Stimulated activated CD8-positive, alpha-beta memory T cell treated with anti-CD3 and anti-CD28 coated beads, Interleukin-12 subunit alpha, Interleukin-12 subunit beta, amount 100 ng/mL, for 4 hours (primary cell): ENCODE results near the gene USP46.

Experiments
- DNase-seq: peaks from one replicate; pipeline ENCODE4 v3.0.0-alpha.2; 2020; ENCODE audit warnings: low read depth

The USP46 gene, protein sequence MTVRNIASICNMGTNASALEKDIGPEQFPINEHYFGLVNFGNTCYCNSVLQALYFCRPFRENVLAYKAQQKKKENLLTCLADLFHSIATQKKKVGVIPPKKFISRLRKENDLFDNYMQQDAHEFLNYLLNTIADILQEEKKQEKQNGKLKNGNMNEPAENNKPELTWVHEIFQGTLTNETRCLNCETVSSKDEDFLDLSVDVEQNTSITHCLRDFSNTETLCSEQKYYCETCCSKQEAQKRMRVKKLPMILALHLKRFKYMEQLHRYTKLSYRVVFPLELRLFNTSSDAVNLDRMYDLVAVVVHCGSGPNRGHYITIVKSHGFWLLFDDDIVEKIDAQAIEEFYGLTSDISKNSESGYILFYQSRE

DNA sequence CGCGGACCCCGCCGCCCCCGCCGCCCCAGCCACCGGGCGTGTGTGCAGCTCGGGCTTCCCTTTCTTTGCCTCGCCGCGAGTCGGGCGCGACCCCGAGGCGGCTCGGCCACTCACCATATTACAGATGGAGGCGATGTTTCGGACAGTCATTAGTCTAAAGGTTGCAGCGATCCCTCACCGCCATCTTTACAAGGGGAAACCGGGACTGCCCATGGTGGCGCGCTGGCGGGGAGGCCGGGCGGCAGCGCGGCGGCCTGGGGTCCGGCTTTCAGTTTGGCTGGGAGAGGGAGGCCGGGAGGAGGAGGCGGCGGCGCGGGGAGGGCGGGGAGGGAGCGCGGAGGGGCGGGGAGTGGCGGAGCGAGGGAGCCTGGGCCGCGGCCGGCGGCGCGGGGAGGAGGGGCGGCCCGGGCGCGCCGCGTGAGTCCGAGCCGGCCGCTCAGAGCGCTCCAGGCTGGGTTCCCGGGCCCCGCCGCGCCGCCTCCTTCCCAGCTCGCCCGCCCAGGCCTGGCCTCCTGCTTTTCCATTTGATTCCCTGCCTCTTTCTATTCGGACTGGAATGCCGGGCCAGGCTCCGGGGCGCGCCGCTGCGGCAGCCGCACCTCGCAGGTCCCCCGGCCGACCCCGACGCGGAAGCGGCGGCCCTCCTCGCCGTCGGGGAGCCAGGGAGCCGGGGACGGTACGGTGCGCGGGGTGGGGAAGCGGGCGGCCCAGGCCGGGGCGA, at the start of gene USP46:
USP46 (minus strand) TSS at position 301 of the 721 bp plus-strand sequence; CDS start at position 150, 151 bp downstream.
- DNase-seq = peak; percentile 39

DNA sequence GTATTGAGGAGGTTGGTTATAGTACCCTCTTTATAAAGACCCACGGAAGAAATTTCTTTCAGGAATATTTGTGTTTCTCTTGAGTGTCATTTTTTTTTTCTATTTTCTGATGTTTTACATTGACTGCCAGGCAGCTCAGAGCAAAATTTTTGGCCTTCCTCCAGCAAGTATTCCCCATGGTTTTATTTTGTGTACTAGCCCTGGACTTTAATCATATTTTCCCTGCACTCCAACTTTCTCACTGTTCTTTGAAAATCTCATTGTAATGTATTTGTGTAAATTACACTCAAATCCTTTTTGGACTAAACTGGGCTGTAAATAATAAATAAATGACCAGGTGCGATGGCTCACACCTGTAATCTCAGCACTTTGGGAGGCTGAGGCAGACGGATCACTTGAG, 45.6 kb upstream of the USP46 start:
- DNase-seq = no peak

DNA sequence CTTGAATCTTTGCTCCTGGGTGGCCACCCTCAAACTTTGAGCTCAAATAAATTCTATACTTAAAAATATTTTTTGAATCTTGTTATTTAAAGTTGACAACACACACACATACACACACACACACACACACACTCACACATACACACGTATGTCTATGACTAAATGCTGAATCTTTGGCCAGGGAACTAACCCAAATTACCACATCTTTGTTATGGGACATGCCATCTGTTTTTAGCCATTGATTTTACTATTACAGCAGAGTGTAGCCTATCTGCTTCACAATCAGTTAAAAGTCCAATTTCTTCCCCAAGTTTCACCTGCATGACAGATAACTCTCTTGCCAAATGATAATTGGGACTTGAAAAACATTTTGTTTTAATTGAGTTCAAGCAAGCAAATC, 45.0 kb upstream of the USP46 start:
- no peak for DNase-seq

DNA sequence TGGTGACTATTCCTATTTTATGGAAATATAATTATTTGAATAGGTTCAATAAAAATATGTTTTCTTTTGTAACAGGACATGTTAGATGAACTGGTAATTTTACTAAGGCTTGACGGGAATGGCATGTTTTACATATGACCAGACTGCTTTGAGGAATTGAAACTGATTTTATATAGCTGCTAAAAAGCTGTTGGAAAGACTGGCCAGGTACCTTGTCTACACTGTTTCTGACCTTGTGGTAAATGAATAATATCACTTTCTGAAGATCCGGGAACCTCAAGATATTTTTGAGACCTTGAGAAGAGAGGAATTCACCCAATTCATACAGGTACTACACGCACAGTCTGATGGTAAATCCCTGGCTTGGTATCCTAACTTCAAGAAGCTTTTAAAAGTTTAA, 42.1 kb upstream of the USP46 start:
- no peak for DNase-seq

DNA sequence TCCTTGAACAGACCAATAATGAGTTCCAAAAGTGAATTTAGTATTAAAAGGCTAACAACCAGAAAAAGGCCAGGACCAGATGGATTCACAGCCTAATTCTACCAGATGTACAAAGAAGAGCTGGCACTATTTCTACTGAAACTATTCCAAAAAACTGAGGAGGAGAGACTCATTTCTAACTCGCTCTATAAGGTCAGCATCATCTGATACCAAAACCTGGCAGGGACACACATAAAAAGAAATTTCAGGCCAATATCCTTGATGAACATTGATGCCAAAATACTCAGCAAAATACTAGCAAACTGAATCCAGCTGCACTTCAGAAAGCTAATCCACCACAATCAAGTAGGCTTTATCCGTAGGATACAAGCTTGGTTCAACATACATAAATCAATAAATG, 35.8 kb upstream of the USP46 start:
- DNase-seq = no peak

DNA sequence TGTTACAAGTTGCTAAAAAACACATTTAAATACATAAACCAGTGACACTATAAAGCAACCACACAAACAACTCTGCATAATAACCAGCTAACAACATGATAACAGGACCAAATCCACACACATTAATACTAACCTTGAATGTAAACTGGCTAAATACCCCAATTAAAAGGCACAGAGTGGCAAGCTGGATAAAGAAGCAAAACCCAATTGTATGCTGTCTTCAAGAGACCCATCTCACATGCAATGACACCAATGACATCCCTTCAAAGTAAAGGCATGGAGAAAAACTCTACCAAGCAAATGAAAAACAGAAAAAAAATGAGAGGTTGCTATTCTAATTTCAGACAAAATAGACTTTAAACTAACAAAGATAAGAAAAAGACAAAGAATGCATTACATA, 34.4 kb upstream of the USP46 start:
- no peak for DNase-seq

DNA sequence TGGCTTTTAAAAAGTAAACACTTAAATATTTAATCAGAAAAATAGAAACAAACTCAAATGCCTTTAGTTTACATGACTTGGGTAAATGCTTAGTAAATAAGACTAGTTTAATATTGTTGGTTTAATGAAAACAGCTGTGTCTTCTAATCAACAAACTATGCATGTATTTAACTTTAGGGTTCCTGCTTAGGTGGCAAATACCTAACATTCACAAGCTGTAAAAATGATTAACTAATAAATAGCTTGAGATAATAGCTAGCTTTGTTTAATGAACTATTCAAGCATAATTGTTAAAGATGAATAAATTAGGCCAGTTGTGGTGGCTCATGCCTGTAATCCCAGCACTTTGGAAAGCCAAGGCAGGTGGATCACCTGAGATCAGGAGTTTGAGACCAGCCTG, 30.0 kb upstream of the USP46 start:
- DNase-seq = no peak

DNA sequence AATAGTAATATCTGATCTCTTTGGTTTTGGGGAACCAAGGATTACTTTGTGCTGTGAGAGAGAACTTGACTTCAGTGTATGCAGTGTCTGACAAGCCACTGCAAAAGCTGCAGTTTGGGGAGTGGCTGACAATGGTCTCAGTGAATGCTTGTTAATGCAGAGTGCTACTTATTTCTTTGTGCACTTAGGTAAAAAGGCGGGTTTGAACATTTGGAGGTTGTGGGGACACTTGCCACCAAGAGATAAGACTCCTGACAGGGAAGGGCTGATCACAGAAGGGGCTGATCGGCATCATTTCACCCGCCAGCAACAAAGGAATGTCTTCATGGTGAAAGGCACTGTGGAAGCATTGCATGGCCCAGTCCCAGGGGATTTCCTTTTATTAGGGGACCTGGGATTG, 28.6 kb upstream of the USP46 start:
- no peak for DNase-seq

DNA sequence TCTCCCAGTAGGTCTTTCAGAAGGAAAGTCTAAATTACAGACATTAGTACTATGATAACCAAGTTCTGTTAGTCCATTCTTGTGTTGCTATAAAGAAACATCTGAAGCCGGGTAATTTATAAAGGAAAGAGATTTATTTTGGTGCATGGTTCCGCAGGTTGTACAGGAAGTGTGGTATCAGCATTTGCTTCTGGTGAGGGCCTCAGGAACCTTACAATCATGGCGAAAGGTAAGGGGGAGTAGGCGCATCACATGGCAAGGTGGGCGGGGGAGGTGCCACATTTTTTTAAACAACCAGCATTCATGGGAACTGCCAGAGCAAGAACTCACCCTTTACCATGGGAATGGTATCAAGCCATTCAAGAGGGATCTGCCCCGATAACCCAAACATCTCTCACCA, 26.2 kb upstream of the USP46 start:
- DNase-seq = no peak

DNA sequence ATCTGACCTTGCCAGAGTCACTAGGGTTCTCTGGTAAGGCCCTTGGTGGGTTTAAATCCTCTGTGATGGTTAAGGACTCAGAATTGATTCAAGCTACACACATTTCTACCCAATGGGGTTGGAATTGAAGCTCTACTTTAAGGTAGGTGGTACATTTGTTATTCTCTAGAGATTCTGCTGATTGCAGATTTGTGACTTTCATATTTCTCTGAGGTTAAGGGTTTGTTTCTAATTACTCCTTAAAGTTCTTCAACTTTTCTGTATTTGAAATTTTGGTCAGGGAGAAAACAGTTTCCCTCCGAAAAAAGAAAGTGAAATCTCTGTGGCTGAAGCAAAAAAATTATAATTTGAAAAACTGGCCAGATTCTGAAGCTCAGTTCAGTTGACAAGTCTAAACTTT, 25.8 kb upstream of the USP46 start:
- DNase-seq = no peak

DNA sequence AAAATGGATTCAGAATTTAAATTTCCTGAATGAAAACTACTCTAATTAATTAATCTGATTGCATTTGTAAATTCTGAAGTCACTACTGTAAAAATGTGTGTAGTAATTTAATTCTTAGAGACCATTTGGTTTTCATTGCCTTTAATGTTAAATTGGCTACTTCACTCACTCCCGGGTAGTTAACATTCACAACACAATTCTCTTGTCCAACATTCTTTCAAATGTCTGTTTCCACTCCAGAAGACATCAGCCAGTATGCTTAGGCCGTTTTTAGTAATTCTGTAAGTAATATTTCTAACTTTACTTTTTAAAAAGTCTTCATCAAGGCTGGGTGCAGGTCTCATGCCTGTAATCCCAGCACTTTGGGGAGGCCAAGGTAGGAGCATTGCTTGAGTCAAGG, 21.3 kb upstream of the USP46 start:
- no peak for DNase-seq

DNA sequence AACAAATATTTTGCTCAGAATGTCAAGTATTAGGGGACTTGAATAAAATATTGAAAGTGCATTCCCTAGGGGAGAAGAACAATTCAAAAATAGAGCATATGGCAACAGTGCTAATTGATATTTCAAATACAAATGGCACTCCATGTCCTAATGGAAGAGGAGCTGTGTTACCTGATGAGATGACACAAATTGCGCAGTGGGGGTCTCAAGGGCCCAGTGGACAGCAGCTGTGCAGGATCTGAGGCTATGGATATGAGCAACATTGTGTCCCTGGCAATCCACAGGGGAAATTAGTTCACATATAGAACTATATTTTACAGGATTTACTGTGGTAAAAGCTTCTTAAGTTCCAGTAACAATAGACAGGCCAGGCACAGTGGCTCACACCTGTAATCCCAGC, 17.4 kb upstream of the USP46 start:
- no peak for DNase-seq

DNA sequence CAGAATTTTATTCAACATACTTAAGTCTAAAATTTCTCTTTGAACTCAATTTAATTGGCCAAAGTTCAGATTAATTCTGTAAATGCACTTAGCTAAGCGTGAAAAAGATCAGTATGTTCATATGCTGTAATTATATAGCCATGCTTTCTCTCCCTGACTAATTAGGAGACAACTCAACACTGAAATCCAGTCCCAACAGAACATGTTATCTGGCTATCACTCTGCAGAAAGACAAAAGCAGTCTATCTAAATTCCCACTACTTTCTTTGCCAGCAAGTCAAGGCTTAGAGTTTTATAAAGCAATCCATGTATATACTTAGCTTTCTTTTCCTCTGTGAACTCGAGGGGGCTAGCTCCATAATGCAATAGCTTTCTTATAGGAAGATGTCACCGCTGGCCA, 16.0 kb upstream of the USP46 start:
- DNase-seq = no peak

DNA sequence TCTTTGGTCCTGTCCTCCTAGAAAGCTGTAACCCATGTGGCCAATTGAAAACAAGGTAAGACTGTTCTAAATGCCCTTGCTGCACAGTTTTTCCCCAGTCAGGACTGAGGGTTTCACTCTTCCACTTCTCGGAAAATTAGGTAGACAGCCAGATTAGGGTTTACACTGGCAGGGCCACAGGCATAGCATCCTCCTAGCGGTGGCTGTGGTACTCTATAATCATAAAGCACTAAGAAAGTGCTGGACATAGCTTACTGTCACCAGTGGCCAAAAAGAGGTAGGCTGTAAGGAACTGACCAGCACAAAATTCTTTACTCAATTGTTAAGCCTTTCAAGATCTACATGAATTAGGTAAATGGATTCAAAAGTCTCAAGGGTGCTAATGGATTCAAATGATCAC, 11.6 kb upstream of the USP46 start:
- DNase-seq = no peak

DNA sequence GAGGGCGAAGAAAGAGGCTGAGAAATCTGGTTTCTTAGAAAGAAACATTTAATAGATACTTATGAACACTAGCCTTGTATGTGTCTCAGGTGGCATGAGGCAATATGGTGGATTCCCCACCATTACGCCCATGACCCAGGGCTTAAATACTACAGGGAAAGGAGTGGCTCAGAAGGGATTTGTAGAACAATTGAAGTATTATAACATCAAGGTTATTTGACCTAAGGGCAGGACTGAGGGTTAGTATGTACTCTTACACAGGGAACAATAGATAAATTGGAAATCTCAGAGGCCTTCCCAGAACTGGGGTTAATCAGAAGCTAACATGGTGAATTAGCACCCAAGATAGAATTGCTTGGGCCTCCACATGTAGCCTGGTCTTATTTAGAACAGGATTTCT, 11.0 kb upstream of the USP46 start:
- no peak for DNase-seq

DNA sequence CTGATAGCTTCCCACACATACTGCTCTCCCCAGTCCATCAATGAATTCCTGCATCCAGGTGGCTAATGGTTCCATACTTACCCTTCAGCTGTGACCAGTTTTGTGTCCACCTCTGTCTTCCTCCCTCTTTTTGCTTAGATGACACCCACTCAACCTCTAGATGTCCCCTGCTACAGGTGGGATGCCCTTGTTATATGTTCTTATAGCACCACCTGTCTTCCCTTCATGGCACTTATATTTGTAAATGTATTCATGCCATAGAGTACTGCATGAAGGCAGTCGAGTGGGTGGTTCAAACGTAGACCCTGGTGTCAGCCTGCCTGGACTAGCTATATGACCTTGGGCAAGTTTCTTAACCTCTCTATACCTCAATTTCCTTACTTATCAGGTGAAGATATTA, 6.5 kb upstream of the USP46 start:
- DNase-seq = no peak

DNA sequence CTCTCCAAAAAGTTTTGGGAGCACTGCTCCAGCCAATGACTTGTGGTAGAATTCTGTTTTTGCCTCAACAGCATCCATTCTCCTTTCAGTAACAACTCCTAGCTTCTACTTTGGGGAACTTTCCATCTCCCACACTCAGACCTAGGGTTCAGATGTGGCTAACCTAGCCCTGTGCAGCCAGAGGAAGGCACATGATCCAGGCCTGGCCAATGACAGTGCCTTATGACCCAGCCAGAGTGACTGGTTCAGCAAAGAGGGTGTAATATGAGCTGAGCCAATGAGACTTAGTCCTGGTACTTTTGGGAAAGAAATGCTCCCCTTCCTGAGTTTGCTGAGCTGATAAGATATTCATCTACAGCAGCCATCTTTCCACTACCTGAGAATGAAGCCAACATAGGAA, 5.4 kb upstream of the USP46 start:
- DNase-seq = no peak

DNA sequence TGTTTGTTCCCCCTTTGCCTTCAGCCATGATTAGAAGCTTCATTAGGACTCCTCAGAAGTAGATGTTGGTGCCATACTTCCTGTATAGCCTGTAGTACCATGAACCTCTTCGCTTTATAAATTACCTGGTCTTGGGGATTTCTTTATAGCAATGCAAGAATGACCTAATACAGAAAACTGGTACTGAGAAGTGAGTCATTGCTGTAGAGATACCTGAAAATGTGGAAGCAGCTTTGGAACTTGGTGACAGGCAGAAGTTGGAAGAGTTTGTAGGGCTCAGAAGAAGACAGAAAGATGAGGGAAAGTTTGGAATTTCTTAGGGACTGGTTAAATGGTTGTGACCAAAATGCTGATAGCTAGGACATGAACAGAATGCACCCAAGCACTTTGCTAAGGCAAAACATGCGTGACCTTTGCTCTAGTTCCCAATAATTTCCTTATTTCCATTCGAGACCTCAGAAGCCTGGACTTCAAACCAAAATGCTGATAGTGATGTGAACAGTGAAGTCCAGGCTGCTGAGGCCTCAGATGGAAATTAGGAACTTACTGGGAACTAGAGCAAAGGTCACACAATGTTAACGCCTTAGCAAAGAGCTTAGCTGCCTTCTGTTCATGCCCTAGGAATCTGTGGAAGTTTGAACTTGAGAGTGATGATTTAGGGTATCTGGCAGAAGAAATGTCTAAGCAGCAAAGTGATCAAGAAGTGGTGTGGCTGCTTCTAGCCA, 3.0 kb upstream of the USP46 start:
- no peak for DNase-seq

DNA sequence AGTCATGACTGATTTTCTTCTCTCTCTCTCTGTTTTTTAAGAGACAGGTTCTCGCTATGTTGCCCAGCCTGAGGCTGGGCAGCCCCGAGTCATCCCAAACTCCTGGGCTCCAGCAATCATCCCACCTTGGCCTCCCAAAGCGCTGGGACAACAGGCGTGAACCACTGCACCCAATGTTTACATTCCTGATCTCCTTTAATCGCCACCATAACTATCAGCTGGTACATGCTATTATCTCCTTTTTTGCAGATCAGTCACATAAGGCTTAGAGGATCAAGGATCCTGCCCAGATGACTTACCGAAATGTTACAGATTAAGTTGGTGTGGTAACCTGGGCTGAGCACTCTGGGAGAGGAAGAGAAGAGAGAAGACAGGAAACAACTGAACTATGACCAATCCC, 1.5 kb upstream of the USP46 start:
- no peak for DNase-seq

DNA sequence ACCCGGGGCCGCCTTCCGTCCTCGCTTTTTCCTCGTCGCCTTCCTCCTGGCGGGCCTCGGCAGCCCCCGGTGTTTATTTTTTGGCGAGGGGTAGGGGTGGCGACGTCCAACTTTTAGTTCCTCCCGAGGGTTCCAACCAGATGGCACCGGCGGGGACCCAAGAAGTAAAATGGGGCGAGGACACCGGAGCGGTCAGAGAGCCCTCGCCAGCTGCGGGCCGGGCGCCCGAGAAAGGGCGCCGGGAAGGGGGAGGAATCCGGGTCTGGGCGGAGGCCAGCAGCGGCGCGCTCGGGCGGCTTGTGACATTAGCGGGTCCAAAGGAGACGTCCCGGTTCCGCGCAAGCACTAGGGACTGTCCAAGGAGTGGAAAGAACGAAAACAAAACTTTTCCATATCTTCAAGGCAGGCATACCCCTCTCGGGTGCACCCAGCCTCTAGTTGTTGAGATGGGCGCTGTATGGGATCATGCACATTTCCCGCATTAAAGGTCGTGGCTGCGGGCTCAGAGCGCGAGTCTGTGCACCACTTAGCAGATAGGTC, 691 bp upstream of the USP46 start:
- no peak for DNase-seq

DNA sequence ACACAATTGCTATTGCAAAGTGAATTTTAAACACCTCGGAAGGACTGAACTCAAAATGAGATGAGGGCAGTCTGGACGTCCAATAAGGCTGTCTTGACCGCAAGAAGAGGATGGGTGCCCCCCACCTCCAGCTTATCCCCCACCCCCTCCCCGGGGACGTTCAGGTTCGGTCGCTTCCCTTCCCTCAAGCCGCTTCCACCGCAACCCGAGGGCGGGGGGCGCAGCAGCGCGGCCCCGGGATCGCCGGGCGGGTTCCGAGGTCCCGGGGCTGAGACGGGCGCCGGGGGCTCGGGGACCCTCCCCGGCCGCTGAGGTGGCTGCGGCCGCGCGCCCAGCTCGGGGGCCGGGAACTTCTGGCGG, 480 bp downstream of the USP46 start:
- DNase-seq = no peak

DNA sequence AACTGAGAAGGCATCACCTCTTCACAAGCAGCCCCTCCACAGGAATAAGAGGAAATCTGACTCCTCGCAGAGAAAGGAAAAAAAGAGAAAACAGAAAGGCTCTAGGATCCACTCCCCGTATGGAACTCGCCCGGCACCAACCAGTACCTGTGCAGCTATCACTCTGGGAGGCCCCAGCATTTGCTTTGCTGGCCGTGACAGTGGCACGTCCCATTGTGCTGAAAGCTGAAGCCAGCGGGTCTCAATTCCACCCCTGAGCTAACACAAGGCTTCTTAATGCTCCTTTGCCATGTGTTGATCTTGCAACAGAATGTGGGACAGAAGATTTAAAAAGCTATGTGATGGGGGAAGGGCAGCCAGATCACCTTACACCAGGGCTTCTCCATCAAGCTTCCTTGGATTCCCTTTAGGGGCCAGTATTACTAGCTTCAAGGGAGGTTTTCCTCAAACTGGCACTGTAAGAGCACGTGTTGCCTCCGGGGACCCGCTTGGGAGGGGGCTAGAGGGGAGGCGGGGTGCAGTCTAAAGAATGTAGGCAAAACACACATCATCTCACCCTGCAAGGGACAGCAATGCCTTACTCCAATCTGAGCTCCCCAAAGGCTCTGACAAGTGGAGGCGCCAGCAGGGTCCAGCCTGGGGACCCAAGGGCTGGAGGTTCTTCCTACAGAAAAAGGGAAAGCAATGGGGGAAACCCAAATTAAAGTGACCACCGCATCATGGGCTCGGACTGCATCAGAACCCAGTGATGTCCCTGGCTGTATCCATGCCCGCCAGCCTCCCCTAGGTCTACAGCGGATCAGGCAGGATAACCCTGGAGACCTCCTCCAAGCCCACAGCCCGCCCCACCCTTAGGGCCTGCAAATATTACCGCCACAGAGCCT, 1.2 kb downstream of the USP46 start:
- no peak for DNase-seq
